Non-pigmented ciliary epithelial cell (primary cell): ENCODE results near the gene FBXO3.
A peak's percentile ranks its signal among the peaks of the same experiment; 100 is the strongest.
"Not testable (repeated sequence)": the region's sequence is repeated elsewhere in the genome, so short reads cannot be mapped to it uniquely, and the experiment has no call there.

Experiments
- DNase-seq: peaks from one replicate; pipeline ENCODE4 v3.0.0-alpha.2; 2010; ENCODE audit warnings: low read depth

Gene FBXO3, protein sequence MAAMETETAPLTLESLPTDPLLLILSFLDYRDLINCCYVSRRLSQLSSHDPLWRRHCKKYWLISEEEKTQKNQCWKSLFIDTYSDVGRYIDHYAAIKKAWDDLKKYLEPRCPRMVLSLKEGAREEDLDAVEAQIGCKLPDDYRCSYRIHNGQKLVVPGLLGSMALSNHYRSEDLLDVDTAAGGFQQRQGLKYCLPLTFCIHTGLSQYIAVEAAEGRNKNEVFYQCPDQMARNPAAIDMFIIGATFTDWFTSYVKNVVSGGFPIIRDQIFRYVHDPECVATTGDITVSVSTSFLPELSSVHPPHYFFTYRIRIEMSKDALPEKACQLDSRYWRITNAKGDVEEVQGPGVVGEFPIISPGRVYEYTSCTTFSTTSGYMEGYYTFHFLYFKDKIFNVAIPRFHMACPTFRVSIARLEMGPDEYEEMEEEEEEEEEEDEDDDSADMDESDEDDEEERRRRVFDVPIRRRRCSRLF

GRCh38 chr11:33773987-33774735 lies at the start of gene FBXO3:
Gene FBXO3, minus strand, starts transcription at chr11:33774520. Its CDS starts 23 bp downstream, at chr11:33774497.
- DNase-seq: no peak

DNA sequence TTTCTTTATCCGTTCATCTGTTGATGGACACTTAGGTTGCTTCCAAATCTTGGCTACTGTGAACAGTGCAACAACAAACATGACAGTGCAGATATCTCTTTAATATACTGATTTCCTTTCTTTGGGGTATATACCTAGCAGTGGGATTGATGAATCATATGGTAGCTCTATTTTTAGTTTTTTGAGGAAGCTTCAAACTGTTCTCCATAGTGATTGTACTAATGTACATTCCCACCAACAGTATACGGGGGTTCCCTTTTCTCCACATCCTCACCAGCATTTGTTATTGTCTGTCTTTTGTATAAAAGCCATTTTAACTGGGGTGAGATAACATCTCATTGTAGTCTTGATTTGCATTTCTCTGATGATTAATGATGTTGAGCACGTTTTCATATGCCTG lies 48.7 kb upstream of the FBXO3 start:
- not testable (repeated sequence) for DNase-seq

- no peak for DNase-seq
Observed at GRCh38 chr11:33819278-33820035, 45.1 kb upstream of the FBXO3 start.

DNA sequence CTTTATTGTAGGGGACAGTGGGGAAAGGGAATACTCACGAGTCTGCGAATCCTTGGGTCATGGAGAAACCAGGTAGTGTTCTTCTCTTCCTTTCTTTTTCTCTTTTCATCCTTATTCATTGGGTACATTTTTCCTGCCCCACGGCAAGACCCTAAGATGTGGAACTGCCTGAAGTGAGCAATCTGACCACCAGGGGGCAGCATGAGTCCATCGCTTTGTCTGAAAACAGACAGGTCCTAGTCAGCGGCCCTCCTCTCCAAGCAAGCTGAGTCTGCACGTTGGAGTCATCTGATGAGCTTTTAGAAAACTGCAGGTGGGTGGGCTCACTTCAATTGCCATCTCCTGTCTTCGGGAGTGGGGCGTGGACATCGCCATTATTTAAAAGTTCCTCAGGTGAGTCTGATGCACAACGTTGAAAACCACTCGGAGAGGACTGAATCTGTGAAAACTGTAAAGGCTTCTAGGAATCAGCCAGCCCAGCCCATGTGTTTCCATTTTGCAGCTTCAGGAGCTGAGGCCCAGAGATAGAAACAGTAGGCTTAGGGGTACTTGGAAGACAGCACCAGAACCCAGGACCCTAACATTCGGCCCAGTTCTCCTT lies 34.0 kb upstream of the FBXO3 start:
- DNase-seq: peak; percentile 45

DNA sequence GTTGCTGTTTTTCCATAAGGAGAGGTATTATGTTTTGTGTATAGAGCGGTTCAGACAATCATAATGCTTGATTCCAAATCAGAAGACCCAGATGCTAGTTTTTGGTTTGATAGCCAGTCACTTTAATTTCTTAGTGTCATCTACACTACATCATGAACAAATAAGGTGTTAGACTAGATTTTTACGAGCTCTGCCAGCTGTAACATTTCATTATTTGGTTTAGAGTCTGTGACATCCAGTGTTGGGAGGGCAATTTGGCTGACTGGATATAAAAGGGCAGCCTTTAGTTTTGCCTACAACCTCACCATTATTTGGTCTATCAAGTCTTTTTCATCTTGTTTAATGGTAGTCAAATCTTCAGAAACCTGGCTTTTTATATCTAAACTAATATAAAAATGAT lies 30.2 kb upstream of the FBXO3 start:
- no peak for DNase-seq

DNA sequence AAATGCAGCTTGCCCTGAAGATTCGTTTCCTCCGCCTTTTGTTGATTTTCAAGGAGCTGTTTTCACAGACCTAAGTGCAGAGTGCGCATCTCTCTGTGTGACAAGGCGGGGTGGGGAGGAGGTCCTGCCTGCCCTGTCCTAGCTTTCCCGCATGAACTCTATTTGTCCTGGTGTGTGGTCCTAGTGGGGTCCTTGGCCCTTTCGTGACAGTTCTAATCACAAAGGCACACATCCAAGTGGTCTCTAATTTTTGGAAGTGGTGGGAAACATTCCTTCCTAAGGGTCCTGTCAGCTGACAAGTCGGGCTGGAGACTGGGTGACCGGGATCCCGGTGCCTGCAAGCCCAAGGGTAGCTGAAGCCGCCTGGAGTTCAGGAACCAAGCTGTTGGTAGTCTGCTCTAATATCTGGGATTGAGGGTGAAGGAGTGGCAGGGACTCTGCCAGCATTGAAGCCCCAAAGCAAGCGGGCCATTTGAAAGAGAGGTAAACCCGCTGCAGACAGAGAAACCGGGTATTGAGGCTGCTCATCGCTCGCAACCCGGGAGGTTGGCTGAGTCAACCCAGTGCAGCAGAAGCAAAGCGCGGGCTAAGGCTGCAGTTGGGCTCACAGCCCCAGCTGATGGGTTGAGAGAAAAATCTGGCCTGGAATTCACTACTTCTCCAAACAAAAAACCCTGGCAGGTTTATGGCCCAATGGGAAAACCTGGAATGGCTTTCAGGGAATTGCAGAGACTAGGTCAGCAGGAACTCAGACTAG lies 28.1 kb upstream of the FBXO3 start:
- DNase-seq: peak; percentile 59

DNA sequence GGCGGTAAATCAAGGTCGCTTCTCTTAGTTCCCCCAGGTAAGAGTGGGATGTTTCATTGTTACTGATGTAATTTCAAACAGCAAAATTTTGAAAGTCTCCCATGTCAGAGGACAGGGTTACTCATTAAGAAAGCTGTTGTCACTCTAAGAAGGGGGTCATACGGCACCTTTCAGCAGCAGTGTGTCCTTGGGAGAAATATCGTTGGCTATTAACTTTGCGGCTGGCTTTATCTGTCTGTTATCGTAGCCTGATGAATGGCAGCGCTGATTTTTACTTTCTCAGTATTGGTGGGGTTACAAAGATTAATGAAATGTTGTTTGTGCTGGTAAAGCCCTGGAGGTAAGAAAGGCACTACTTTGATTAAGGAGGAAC lies 27.5 kb upstream of the FBXO3 start:
- DNase-seq: no peak

DNA sequence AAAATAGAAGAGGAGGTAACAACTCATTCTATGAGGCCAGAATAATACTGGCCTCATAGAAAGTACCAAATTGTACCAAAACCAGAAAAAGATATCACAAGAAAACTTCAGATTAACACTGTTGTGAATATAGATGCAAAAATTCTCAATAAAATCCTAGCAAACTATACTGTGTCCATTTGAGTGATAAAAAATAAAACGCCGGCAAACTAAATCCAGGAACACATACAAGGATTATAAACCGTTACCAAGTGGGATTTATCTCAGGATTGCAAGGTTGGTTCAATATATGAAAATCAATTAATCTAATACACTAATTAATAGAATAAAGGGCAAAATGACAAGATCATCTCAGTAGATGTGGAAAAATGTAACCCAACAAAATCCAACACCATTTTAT lies 23.6 kb upstream of the FBXO3 start:
- DNase-seq: no peak

- DNase-seq: no peak
Observed at GRCh38 chr11:33790040-33790439, 15.7 kb upstream of the FBXO3 start.

DNA sequence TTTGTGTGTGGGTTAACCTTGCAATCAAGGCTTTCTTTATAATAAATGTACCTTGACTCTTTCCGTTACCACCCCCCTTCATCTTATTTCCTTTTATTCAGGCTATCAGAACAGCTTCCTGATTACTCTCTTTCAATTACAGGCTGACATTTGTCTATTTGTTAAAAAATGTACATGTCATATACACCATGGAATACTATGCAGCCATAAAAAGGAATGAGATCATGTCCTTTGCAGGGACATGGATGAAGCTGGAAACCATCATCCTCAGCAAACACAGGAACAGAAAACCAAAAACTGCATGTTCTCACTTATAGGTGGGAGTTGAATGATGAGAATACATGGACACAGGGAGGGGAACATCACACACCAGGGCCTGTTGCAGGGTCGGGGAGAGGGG lies 13.8 kb upstream of the FBXO3 start:
- not testable (repeated sequence) for DNase-seq

DNA sequence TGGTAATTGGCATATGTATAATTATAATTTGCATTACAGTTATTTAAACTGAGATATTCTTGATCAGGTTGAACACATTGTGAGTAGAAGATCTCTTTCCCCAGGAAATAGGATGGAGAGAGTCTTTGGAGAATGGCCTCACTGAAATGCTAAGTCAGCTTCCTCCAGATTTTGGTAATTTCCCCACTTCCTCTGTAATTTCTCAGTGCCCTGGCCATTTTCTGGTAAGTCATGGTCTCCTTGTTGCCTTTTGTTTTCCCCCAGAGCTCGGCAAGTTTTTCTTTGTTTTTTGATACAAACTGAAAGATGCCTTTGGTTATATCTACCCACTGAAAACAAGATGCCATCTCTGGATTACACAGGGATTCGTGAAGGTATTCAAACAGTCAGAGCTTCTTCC lies 12.8 kb upstream of the FBXO3 start:
- DNase-seq: no peak

- no peak for DNase-seq
Observed at GRCh38 chr11:33785609-33786008, 11.3 kb upstream of the FBXO3 start.

- peak; percentile 65 for DNase-seq
Observed at GRCh38 chr11:33779849-33780528, 5.7 kb upstream of the FBXO3 start.

DNA sequence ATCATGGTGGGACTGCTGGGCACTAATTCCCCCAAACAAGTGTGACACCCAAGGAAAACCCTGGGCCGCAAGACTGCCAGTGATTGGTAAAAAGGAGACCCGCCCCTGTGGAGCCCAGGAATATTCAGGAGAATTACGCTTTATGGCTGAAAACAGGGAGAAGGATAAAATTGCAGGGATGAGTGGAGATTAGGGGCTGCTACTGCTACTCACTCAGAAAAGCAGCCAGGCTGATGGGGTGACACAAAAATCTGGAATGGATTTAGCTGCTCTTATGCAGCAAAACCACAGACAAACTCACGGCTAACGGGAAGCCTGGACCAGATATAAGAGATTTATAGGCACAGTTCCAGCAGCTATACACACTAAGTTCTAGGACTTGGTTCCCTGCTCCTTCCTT lies 4.4 kb upstream of the FBXO3 start:
- peak; percentile 45 for DNase-seq

DNA sequence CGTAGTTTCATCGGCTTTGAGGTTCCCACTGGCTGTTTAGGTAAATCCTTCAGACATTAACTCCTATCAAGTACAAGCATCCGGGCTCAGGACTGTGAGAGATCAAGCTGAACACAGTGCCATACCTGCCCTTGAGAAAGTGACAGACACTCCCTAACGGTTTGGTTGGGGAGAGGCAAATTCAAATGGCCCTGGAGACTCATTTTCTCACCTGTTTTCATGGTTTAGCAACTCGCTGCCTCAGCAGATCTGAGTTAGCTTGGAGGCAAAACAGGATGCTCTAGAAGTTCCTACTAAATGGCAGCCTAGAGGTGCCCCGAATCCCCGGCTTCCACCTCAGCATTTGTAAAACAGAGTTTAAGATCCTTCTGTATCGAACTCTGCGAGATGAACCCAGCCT lies 3.6 kb upstream of the FBXO3 start:
- no peak for DNase-seq

- DNase-seq: no peak
Observed at GRCh38 chr11:33775832-33776470, 1.6 kb upstream of the FBXO3 start.

DNA sequence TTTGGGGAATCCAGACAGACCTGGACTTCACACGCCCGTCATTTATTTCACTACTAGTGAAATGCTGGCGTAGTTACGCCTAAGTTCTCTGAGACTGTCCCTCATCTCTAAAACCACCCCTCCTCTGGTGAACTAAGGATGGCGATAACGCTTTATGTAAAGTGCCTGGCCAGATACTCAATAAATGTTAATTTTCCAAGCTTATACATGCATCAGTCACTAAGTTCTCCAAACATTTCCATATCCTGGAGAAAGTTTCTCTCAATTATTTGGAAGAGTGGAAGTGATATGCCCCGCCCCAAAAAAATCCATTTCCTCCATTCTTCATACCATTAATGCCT lies 1.1 kb upstream of the FBXO3 start:
- no peak for DNase-seq

GRCh38 chr11:33774736-33775466 lies 581 bp upstream of the FBXO3 start:
- no peak for DNase-seq

- DNase-seq: no peak
Observed at GRCh38 chr11:33773404-33773986, 825 bp downstream of the FBXO3 start.
